CD4-positive, alpha-beta T cell (primary cell): Measurements from ENCODE around the gene TAS2R13. TPM values are rescaled to one million over a fixed set of nuclear protein-coding genes. Genes with fewer than 3 reads are reported as not detected.

Experiments used
- ATAC-seq: fragments of 200-7000 bp; cut with Tn5 transposase; one replicate; pipeline ENCODE4 v1.10.0; 2022; ENCODE audit warnings: mild to moderate bottlenecking; ENCODE audit not compliant: poor library complexity
- CTCF ChIA-PET: fragments of 350-600 bp; sonication (Branson Sonifier 250); formaldehyde crosslinking; loops from one replicate; lab custom pipeline; 2021; ENCODE audit warnings: antibody characterized with exemption, inconsistent platforms; lab: Charles Lee
- POLR2A ChIA-PET: fragments of 350-600 bp; sonication (Branson Sonifier 250); formaldehyde crosslinking; loops from one replicate; lab custom pipeline; 2021; ENCODE audit warnings: antibody characterized with exemption, inconsistent platforms; lab: Charles Lee
- DNase-seq, 14 experiments: peaks; one replicate each; pipeline ENCODE4 v3.0.0-alpha.2; 2013 to 2020; ENCODE audit warnings: mixed read lengths in 2 of 14
- H3K27ac ChIP-seq, 2 donors: one replicate each; pipeline versions ENCODE4 v1.5.1 to v1.7.0; 2013; ENCODE audit warnings: low read length in 2 of 2, low read depth in 1 of 2, mild to moderate bottlenecking in 1 of 2
- H3K27me3 ChIP-seq, 2 experiments: 1 replicate in 1 of 2; 2 replicates in 1 of 2; pipeline versions ENCODE4 v1.6.1 to v1.7.0; 2013; ENCODE audit warnings: low read length in 2 of 2, control low read depth in 1 of 2, mild to moderate bottlenecking in 1 of 2, moderate library complexity in 1 of 2; ENCODE audit not compliant: insufficient read depth in 2 of 2, control insufficient read depth in 1 of 2
- H3K36me3 ChIP-seq: one replicate; pipeline ENCODE4 v1.6.1; 2013; ENCODE audit warnings: low read length, control low read depth; ENCODE audit not compliant: insufficient read depth
- H3K4me1 ChIP-seq: one replicate; pipeline ENCODE4 v1.6.1; 2013; ENCODE audit warnings: low read length, control low read depth; ENCODE audit not compliant: insufficient read depth
- H3K4me3 ChIP-seq: one replicate; pipeline ENCODE4 v1.5.1; 2013; ENCODE audit warnings: mild to moderate bottlenecking, low read length, moderate library complexity
- H3K9me3 ChIP-seq, 2 experiments: 1 replicate in 1 of 2; 2 replicates in 1 of 2; pipeline versions ENCODE4 v1.6.1 to v1.7.0; 2013; ENCODE audit warnings: low read length in 2 of 2, mild to moderate bottlenecking in 2 of 2, control low read depth in 1 of 2, moderate library complexity in 1 of 2; ENCODE audit not compliant: control insufficient read depth in 1 of 2, insufficient read depth in 1 of 2
- H3K27ac Mint-ChIP-seq: one replicate; pipeline ENCODE4 v1.8.0; 2020; ENCODE audit warnings: mixed read lengths
- H3K27me3 Mint-ChIP-seq: one replicate; pipeline ENCODE4 v1.8.0; 2021; ENCODE audit warnings: mixed read lengths
- H3K36me3 Mint-ChIP-seq: one replicate; pipeline ENCODE4 v1.8.0; 2021; ENCODE audit warnings: low read depth, mixed read lengths
- H3K4me1 Mint-ChIP-seq: one replicate; pipeline ENCODE4 v1.8.0; 2021; ENCODE audit warnings: low read depth, mixed read lengths
- H3K4me3 Mint-ChIP-seq: one replicate; pipeline ENCODE4 v1.8.0; 2020; ENCODE audit warnings: mild to moderate bottlenecking, mixed read lengths
- H3K9me3 Mint-ChIP-seq: one replicate; pipeline ENCODE4 v1.8.0; 2020; ENCODE audit warnings: mixed read lengths
- CTCF ChIP-seq: fragments of 200-600 bp; IDR thresholded peaks from one replicate; pipeline ENCODE4 v1.8.0; 2022; ENCODE audit warnings: antibody characterized with exemption, mild to moderate bottlenecking
- intact Hi-C, 2 experiments: fragments of 100-400 bp; cut with DNase I in 1 of 2; cut with micrococcal nuclease in 1 of 2; formaldehyde crosslinking; loops; one replicate each; pipeline versions ENCODE4 v1.15.1 to v1.9.0; 2023 to 2025; cut with DNase I, micrococcal nuclease
- total RNA-seq, 174 experiments: library from RNA in 2 of 174; stranded (reverse) in 2 of 174; gene quantifications; one replicate each; pipeline ENCODE4 v1.2.3 and lab custom pipeline; 2021 to 2026

TAS2R13 gene
- total RNA-seq, 2 experiments from 2014 or later: 0.41 to 0.59 TPM

DNA sequence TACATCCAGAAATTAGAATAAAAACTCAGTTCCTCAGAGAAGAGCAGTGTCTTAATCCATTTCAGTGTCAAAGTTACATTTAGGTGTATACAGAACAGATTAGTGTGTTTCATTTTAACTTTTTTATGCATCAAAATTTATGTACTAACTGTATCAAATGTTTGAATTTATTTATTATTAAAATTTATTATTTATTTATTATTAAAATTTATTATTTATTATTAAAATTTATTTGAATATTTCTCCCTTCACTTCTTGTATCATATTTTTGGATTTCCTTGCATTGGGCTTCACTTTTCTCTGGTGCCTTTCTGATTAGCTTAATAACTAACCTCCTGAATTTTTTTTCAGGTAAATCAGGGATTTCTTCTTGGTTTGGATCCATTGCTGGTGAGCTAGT, 32.0 kb upstream of the TAS2R13 start:
- no peaks in the 10 kb centered on the region for H3K9me3 Mint-ChIP-seq
- POLR2A ChIA-PET: no interaction called here

GRCh38 chr12:10940389-10940788, 31.0 kb upstream of the TAS2R13 start:
- DNase-seq (no peak), ATAC-seq (no peak)
- no peak overlapping the region for H3K4me3 ChIP-seq
- intact Hi-C loops: no loop called here
- no peak for TF ChIP-seq CTCF
- POLR2A ChIA-PET: no interaction called here
- no peak overlapping the region for H3K4me3 Mint-ChIP-seq
- no peak overlapping the region for H3K27ac Mint-ChIP-seq
- no peaks in the 10 kb centered on the region for H3K9me3 Mint-ChIP-seq
- no peaks in the 10 kb centered on the region for H3K9me3 ChIP-seq
- no peaks in the 10 kb centered on the region for H3K36me3 ChIP-seq
- peaks cover 17% of the 10 kb centered on the region for H3K36me3 Mint-ChIP-seq
- H3K27me3 ChIP-seq: no peaks in the 10 kb centered on the region
- CTCF ChIA-PET: no interaction called here
- no peaks in the 10 kb centered on the region for H3K27me3 Mint-ChIP-seq
- H3K4me1 ChIP-seq: no peaks in the 10 kb centered on the region
- H3K27ac ChIP-seq: no peak overlapping the region
- H3K4me1 Mint-ChIP-seq: peaks cover 18% of the 10 kb centered on the region

More for the DNA sequence above, 32.0 kb upstream of the TAS2R13 start:
- H3K27ac ChIP-seq: no peak overlapping the region
- no peak for ATAC-seq
- Mint-ChIP-seq H3K27me3 (no peaks in the 10 kb centered on the region), H3K4me3 (no peak overlapping the region), H3K4me1 (peaks cover 18% of the 10 kb centered on the region), H3K36me3 (peaks cover 18% of the 10 kb centered on the region), H3K27ac (no peak overlapping the region)
- CTCF ChIA-PET: interaction anchor here (1.2 kb wide), 1 partner anchor 8 kb away, joined by 3 read pairs; no protein-coding TSS in a partner anchor
- DNase-seq: no peak
- H3K27me3 ChIP-seq: no peaks in the 10 kb centered on the region
- H3K9me3 ChIP-seq: no peaks in the 10 kb centered on the region
- no peak for TF ChIP-seq CTCF
- no peaks in the 10 kb centered on the region for H3K4me1 ChIP-seq
- no peaks in the 10 kb centered on the region for H3K36me3 ChIP-seq
- H3K4me3 ChIP-seq: no peak overlapping the region
- intact Hi-C loops: no loop called here

DNA sequence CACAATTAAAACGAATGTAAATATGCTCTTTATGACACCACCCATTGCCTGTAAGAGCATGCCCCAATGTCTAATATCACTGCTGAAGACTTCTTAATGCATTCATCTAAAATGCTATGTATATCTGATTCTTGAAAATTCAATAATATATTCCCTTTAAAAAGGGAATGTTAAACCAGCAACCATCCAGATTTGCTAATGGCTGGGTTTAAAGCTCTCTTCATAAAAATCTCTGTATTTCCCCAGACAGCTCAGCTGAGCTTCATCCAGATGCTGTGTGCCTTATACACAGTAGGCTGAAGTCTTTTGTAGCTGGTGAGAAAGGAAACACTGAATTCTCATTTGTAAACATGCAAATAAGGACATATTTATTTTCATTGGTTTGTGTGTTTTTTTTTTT, 29.8 kb upstream of the TAS2R13 start, which contains the start of gene TAS2R14:
Gene TAS2R14, minus strand, starts transcription at position 101 of the 400 bp plus-strand sequence. Its CDS starts 56 bp downstream, at position 45.
- DNase-seq (no peak), ATAC-seq (no peak)
- H3K36me3 Mint-ChIP-seq: peaks cover 17% of the 10 kb centered on the region
- Histone ChIP-seq H3K4me3 (no peak within 1 kb of the TSS), H3K27ac (no peak within 1 kb of the TSS), H3K27me3 (no peaks in the 10 kb centered on the region), H3K36me3 (no peaks in the 10 kb centered on the region), H3K4me1 (no peaks in the 10 kb centered on the region), H3K9me3 (no peaks in the 10 kb centered on the region)
- H3K4me3 Mint-ChIP-seq: no peak within 1 kb of the TSS
- peaks cover 18% of the 10 kb centered on the region for H3K4me1 Mint-ChIP-seq
- ChIA-PET CTCF (interaction anchor here (0.7 kb wide), 1 partner anchor 28 kb away, joined by 3 read pairs; no protein-coding TSS in a partner anchor), POLR2A (no interaction called here)
- no peaks in the 10 kb centered on the region for H3K27me3 Mint-ChIP-seq
- no peak for TF ChIP-seq CTCF
- no peaks in the 10 kb centered on the region for H3K9me3 Mint-ChIP-seq
- H3K27ac Mint-ChIP-seq: no peak within 1 kb of the TSS
- intact Hi-C loops: no loop called here
